DMS153 treated with DMSO at 0.1 percent for 48 hours (cell line): ENCODE measurements around the gene SMIM12.

Experiments
- DNase-seq: peaks from one replicate; lab custom pipeline; 2025; ENCODE audit not compliant: unreplicated experiment; lab: John Stamatoyannopoulos, UW

Gene SMIM12

GRCh38 chr1:34874296-34874952 is 14.9 kb upstream of the SMIM12 start:
- no peak for DNase-seq

- no peak for DNase-seq
Measured at GRCh38 chr1:34872133-34872503, 12.6 kb upstream of the SMIM12 start.

GRCh38 chr1:34871443-34872132 is 12.0 kb upstream of the SMIM12 start:
- no peak for DNase-seq

- DNase-seq: no peak
Measured at GRCh38 chr1:34870395-34870794, 10.8 kb upstream of the SMIM12 start.

GRCh38 chr1:34869760-34870159 is 10.2 kb upstream of the SMIM12 start:
- DNase-seq: no peak

- DNase-seq: no peak
Measured at GRCh38 chr1:34868230-34869049, 8.9 kb upstream of the SMIM12 start.

GRCh38 chr1:34867415-34867814 is 7.9 kb upstream of the SMIM12 start:
- DNase-seq: no peak

GRCh38 chr1:34866762-34867109 is 7.2 kb upstream of the SMIM12 start:
- no peak for DNase-seq

GRCh38 chr1:34865981-34866761 is 6.6 kb upstream of the SMIM12 start:
- peak; percentile 75 for DNase-seq

- DNase-seq: no peak
Measured at GRCh38 chr1:34865573-34865972, 6.0 kb upstream of the SMIM12 start.

- no peak for DNase-seq
Measured at GRCh38 chr1:34864759-34865158, 5.2 kb upstream of the SMIM12 start.

GRCh38 chr1:34863501-34863900 is 4.0 kb upstream of the SMIM12 start:
- DNase-seq: no peak

- no peak for DNase-seq
Measured at GRCh38 chr1:34858901-34859445, 576 bp downstream of the SMIM12 start.

GRCh38 chr1:34856697-34857096 is 2.9 kb downstream of the SMIM12 start:
- DNase-seq: no peak

- peak; percentile 96 for DNase-seq
Measured at GRCh38 chr1:34852677-34853217, 6.8 kb downstream of the SMIM12 start.

GRCh38 chr1:34851431-34852105 is 8.0 kb downstream of the SMIM12 start:
- no peak for DNase-seq

- peak; percentile 73 for DNase-seq
Measured at GRCh38 chr1:34850382-34850781, 9.2 kb downstream of the SMIM12 start.

- no peak for DNase-seq
Measured at GRCh38 chr1:34847094-34847493, 12.5 kb downstream of the SMIM12 start.

GRCh38 chr1:34846265-34846664 is 13.3 kb downstream of the SMIM12 start:
- no peak for DNase-seq
